Measurements from ENCODE around the gene NUDT8.

The NUDT8 gene

DNA sequence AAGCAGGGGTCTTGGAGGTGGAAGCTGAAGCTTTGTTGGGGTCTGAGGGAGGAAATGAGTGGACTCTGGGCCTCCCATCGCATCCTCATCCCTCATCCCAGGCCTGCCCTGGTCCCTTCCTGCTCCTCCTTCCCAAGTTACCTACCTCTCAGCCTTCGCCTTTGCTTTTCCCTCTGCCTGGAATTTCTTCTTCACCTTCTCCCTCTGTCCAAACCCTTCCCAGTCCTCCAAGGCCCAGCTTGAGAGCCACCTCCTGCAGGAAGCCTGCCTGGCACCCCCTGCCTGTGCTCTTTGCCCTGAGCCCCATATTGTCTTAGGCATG, 2.1 kb upstream of the NUDT8 start:
- Histone ChIP-seq H3K4me3 (ENCODE audit: low read length, poor library complexity, severe bottlenecking) (no peak overlapping the region), H3K9me2 (replicated peaks; ENCODE audit: low read depth, low read length) (no peaks in the 10 kb centered on the region), H3K4me1 (ENCODE audit: insufficient read depth, low read length, poor library complexity, severe bottlenecking) (peaks cover 27% of the 10 kb centered on the region), H2AFZ (ENCODE audit: low read length) (no peak overlapping the region), H3K27me3 (ENCODE audit: insufficient read depth, low read length, poor library complexity, severe bottlenecking) (no peaks in the 10 kb centered on the region), H3K4me2 (ENCODE audit: low read depth, low read length, poor library complexity, severe bottlenecking) (no peak overlapping the region), H3K36me3 (ENCODE audit: insufficient read depth, low read length) (no peaks in the 10 kb centered on the region), H3K79me2 (ENCODE audit: insufficient read depth, low read length) (peaks cover 20% of the 10 kb centered on the region; the same call in 1 of the 2 replicates), H3K9ac (ENCODE audit: low read depth, low read length, poor library complexity, severe bottlenecking) (no peak overlapping the region), H4K20me1 (ENCODE audit: insufficient read depth, low read length, poor library complexity, severe bottlenecking) (peaks cover 3% of the 10 kb centered on the region), H3K9me3 (ENCODE audit: insufficient read depth, low read depth, low read length) (no peaks in the 10 kb centered on the region), H3F3A (ENCODE audit: low read depth) (0 out of 2 replicates have a peak, but pooled peaks cover under 1% of the 10 kb centered on the region)
- TF ChIP-seq EZH2phosphoT487 (IDR thresholded peaks at IDR 0.05; ENCODE audit: borderline replicate concordance), result no peak
- TF ChIP-seq, protein P1, sequence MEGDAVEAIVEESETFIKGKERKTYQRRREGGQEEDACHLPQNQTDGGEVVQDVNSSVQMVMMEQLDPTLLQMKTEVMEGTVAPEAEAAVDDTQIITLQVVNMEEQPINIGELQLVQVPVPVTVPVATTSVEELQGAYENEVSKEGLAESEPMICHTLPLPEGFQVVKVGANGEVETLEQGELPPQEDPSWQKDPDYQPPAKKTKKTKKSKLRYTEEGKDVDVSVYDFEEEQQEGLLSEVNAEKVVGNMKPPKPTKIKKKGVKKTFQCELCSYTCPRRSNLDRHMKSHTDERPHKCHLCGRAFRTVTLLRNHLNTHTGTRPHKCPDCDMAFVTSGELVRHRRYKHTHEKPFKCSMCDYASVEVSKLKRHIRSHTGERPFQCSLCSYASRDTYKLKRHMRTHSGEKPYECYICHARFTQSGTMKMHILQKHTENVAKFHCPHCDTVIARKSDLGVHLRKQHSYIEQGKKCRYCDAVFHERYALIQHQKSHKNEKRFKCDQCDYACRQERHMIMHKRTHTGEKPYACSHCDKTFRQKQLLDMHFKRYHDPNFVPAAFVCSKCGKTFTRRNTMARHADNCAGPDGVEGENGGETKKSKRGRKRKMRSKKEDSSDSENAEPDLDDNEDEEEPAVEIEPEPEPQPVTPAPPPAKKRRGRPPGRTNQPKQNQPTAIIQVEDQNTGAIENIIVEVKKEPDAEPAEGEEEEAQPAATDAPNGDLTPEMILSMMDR (conservative IDR thresholded peaks at IDR 0.05; ENCODE audit: low read length), result no peak

DNA sequence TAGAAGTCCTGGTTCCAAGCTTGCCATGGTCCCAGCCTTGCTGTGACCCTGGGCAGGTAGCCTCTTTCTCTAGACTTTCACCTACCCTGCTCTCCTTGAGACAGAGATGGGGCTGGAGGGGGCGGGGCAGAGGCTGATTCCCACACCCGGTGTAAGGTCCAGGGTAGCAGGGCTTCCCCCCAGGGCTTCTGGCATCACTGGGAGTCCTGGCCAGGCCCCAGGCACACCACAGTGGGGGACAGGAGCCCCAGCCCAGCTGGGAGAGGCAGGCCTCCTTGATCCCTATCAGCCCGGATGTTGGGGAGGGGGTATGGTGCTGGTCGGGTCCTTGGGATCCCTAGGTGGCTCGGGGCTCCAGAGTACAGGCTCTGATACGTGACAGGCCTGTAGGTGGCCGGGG, 1.7 kb upstream of the NUDT8 start:
- H4K20me1 ChIP-seq (ENCODE audit: insufficient read depth, low read length, poor library complexity, severe bottlenecking), result peaks cover 3% of the 10 kb centered on the region
- no peaks in the 10 kb centered on the region for H3K36me3 ChIP-seq (ENCODE audit: insufficient read depth, low read length)
- H3K9ac ChIP-seq (ENCODE audit: low read depth, low read length, poor library complexity, severe bottlenecking), result peak overlapping the region; percentile 71
- peaks cover 20% of the 10 kb centered on the region; the same call in 1 of the 2 replicates for H3K79me2 ChIP-seq (ENCODE audit: insufficient read depth, low read length)
- no peaks in the 10 kb centered on the region for H3F3A ChIP-seq (ENCODE audit: low read depth)
- no peaks in the 10 kb centered on the region for H3K9me3 ChIP-seq (ENCODE audit: insufficient read depth, low read depth, low read length)
- peak overlapping the region; percentile 78 for H3K4me3 ChIP-seq (ENCODE audit: low read length, poor library complexity, severe bottlenecking)
- peak overlapping the region; percentile 86 for H3K4me2 ChIP-seq (ENCODE audit: low read depth, low read length, poor library complexity, severe bottlenecking)
- no peak overlapping the region for H2AFZ ChIP-seq (ENCODE audit: low read length)
- no peak for TF ChIP-seq EZH2phosphoT487 (IDR thresholded peaks at IDR 0.05; ENCODE audit: borderline replicate concordance)
- TF ChIP-seq, protein P1 (conservative IDR thresholded peaks at IDR 0.05; ENCODE audit: low read length), result no peak
- H3K9me2 ChIP-seq (replicated peaks; ENCODE audit: low read depth, low read length), result no peaks in the 10 kb centered on the region
- H3K4me1 ChIP-seq (ENCODE audit: insufficient read depth, low read length, poor library complexity, severe bottlenecking), result peaks cover 27% of the 10 kb centered on the region
- no peaks in the 10 kb centered on the region for H3K27me3 ChIP-seq (ENCODE audit: insufficient read depth, low read length, poor library complexity, severe bottlenecking)

DNA sequence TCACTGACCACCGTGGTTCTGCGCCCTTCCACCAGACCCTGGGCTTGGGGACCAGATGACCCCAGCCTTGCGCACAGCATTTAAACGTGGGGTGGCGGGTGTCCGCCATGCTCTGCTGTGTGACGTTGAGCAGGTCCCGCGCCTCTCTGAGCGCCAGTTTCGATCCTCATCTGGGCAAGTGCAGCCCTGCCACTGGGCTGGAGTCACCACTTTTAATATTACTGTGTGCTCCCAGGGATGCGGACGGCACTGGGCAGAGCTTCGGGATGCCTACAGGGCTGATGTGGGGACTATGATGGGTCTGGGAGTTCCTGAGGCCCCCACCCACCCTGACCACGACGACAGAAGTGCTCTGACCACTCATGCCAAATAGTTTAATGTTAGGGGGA, 1.2 kb upstream of the NUDT8 start:
- Histone ChIP-seq H3K4me3 (ENCODE audit: low read length, poor library complexity, severe bottlenecking) (peak overlapping the region; percentile 78), H3K9me2 (replicated peaks; ENCODE audit: low read depth, low read length) (no peaks in the 10 kb centered on the region), H3K4me2 (ENCODE audit: low read depth, low read length, poor library complexity, severe bottlenecking) (peak overlapping the region; percentile 86), H2AFZ (ENCODE audit: low read length) (no peak overlapping the region), H4K20me1 (ENCODE audit: insufficient read depth, low read length, poor library complexity, severe bottlenecking) (peaks cover 3% of the 10 kb centered on the region), H3K36me3 (ENCODE audit: insufficient read depth, low read length) (no peaks in the 10 kb centered on the region), H3K79me2 (ENCODE audit: insufficient read depth, low read length) (peaks cover 20% of the 10 kb centered on the region; the same call in 1 of the 2 replicates), H3K4me1 (ENCODE audit: insufficient read depth, low read length, poor library complexity, severe bottlenecking) (peaks cover 27% of the 10 kb centered on the region), H3K9ac (ENCODE audit: low read depth, low read length, poor library complexity, severe bottlenecking) (peak overlapping the region; percentile 71), H3K9me3 (ENCODE audit: insufficient read depth, low read depth, low read length) (no peaks in the 10 kb centered on the region), H3K27me3 (ENCODE audit: insufficient read depth, low read length, poor library complexity, severe bottlenecking) (no peaks in the 10 kb centered on the region), H3F3A (ENCODE audit: low read depth) (no peaks in the 10 kb centered on the region)
- TF ChIP-seq, protein P1 (conservative IDR thresholded peaks at IDR 0.05; ENCODE audit: low read length), result peak; percentile 25; the same call in 1 of the 2 replicates
- no peak for TF ChIP-seq EZH2phosphoT487 (IDR thresholded peaks at IDR 0.05; ENCODE audit: borderline replicate concordance)
